Activated naive CD4-positive, alpha-beta T cell treated with anti-CD3 and anti-CD28 coated beads, Interleukin-2, amount 50 U/mL, for 24 hours (primary cell): ENCODE results near the gene CYTH4.

Experiments used
- H3K27ac Mint-ChIP-seq: one replicate; pipeline ENCODE4 v1.8.0; 2021; ENCODE audit warnings: mild to moderate bottlenecking, mixed read lengths
- H3K27me3 Mint-ChIP-seq: one replicate; pipeline ENCODE4 v1.8.0; 2021; ENCODE audit warnings: mixed read lengths
- H3K36me3 Mint-ChIP-seq: one replicate; pipeline ENCODE4 v1.8.0; 2021; ENCODE audit warnings: mixed read lengths
- H3K4me1 Mint-ChIP-seq: one replicate; pipeline ENCODE4 v1.8.0; 2021; ENCODE audit warnings: mixed read lengths
- H3K4me3 Mint-ChIP-seq: one replicate; pipeline ENCODE4 v1.8.0; 2021; ENCODE audit warnings: mild to moderate bottlenecking, mixed read lengths
- H3K9me3 Mint-ChIP-seq: one replicate; pipeline ENCODE4 v1.8.0; 2021; ENCODE audit warnings: mixed read lengths

The CYTH4 gene

GRCh38 chr22:37306494-37306829, 24.2 kb downstream of the CYTH4 start:
- Mint-ChIP-seq H3K4me1 (peaks cover 92% of the 10 kb centered on the region), H3K36me3 (peaks cover 11% of the 10 kb centered on the region), H3K9me3 (no peaks in the 10 kb centered on the region), H3K27ac (peak overlapping the region; percentile 89), H3K4me3 (peak overlapping the region; percentile 77), H3K27me3 (no peaks in the 10 kb centered on the region)

DNA sequence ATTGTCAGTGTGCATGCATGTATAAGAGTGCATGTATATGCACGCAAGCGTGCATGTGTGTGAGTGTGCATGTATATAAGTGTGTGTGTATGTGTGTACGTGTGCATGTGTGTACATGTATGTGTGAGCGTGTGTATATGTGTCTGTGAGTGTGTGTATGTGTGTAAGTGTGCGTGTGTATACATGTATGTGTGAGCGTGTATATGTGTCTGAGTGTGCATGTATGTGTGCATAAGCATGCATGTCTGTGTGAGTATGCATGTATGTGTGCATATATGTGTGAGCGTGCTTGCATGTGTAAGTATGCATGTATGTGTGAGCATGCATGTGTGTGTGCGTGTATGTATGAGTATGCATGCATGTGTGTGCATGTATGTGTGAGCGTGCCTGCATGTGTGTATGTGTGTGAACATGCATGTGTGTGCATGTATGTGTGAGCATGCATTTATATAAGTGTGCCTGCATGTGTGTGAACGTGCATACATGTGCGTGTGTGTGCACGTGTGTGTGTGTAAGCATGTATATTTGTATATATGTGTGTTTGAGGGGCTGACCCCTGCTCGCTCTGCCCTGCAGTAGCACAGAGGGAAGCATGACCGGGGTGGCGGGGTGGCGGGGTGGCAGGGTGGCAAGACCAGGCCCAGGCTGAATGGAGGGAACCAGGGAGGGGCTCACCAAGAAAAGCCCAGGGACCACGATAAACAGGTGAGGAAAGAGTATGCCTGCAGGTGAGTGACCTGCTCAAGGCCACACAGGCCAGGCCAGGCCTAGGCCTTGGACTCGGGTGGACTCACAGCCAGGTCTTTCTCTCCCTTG, 26.3 kb downstream of the CYTH4 start:
- H3K36me3 Mint-ChIP-seq, result peaks cover 6% of the 10 kb centered on the region
- peaks cover 91% of the 10 kb centered on the region for H3K4me1 Mint-ChIP-seq
- peak overlapping the region; percentile 77 for H3K4me3 Mint-ChIP-seq
- no peaks in the 10 kb centered on the region for H3K9me3 Mint-ChIP-seq
- no peaks in the 10 kb centered on the region for H3K27me3 Mint-ChIP-seq
- H3K27ac Mint-ChIP-seq, result peak overlapping the region; percentile 9

DNA sequence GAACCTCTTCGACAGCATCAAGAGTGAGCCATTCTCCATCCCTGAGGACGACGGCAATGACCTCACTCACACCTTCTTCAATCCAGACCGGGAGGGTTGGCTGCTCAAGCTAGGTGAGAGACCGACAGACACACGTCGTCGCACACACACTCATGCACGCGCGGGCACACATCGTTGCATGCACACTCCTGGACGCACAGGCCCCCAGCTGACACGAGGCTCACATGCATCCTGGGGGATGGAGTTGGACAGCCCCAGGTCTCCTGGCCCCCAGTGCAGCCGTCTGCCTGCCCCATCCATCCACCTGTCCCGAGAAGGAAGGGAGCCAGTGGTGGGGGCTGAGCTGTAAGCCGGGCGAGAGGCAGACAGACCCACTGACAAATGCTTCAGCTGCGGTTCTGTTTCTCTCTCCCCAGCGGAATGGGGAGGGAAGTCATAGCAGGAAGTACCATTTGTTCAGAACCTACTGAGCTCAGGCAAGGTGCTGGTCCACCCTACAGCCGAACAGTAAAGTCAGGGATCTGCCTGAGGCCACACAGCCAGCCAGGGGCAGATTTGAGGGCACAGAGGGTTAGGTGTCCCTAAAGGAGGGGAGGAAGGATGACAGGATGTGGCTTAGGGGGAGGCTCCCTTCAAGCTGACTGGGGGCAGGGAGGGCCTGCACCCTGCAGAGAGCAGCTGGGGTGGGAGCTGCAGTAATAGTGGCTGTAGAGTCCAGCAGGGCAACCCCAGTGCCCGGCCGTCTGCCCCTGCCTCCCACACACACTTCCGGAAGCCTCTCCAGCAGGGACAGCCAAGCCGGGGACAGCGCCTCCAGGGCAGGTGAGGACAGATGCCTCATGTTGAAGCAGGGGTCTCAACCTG, 27.1 kb downstream of the CYTH4 start:
- Mint-ChIP-seq H3K9me3 (no peaks in the 10 kb centered on the region), H3K36me3 (peaks cover 4% of the 10 kb centered on the region), H3K27me3 (no peaks in the 10 kb centered on the region), H3K4me3 (peak overlapping the region; percentile 70), H3K27ac (peak overlapping the region; percentile 87), H3K4me1 (peaks cover 89% of the 10 kb centered on the region)

DNA sequence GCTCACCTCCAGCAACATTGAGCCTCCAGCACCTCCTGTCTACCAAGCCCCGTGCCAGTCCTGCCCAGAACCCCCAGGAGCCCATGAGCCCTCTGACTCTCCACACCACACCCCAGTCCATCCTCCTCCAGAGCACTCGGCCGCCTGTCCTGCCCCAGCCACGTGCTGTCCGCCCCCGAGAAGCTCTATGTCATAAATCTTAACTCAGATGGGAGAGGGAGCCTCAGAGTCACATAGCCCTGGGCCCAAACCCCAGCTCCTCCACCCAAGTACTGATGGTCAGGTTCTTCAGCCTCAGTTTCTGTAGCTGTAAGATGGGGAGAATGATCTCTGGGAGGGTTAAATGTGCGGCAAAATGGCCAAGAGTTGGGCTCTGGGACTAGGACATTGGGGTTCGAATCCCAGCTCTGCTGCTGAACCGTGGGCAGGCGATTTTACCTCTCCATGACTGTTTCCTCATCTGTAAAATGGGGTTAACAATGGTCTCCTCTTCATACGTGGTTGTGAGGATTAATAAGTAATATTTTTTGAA, 27.8 kb downstream of the CYTH4 start:
- Mint-ChIP-seq H3K4me3 (peak overlapping the region; percentile 50), H3K4me1 (peaks cover 89% of the 10 kb centered on the region), H3K36me3 (peaks cover 4% of the 10 kb centered on the region), H3K27ac (peak overlapping the region; percentile 59), H3K27me3 (no peaks in the 10 kb centered on the region), H3K9me3 (no peaks in the 10 kb centered on the region)

- H3K4me3 Mint-ChIP-seq, result no peak overlapping the region
- H3K4me1 Mint-ChIP-seq, result peaks cover 85% of the 10 kb centered on the region
- H3K36me3 Mint-ChIP-seq, result peaks cover 4% of the 10 kb centered on the region
- no peaks in the 10 kb centered on the region for H3K9me3 Mint-ChIP-seq
- H3K27me3 Mint-ChIP-seq, result no peaks in the 10 kb centered on the region
- peak overlapping the region; percentile 59 for H3K27ac Mint-ChIP-seq
Observed at GRCh38 chr22:37310815-37311595, 28.7 kb downstream of the CYTH4 start.

- peaks cover 2% of the 10 kb centered on the region for H3K36me3 Mint-ChIP-seq
- no peak overlapping the region for H3K4me3 Mint-ChIP-seq
- no peak overlapping the region for H3K27ac Mint-ChIP-seq
- H3K4me1 Mint-ChIP-seq, result peaks cover 85% of the 10 kb centered on the region
- H3K9me3 Mint-ChIP-seq, result no peaks in the 10 kb centered on the region
- no peaks in the 10 kb centered on the region for H3K27me3 Mint-ChIP-seq
Observed at GRCh38 chr22:37311761-37312312, 29.5 kb downstream of the CYTH4 start.

GRCh38 chr22:37312549-37313183, 30.4 kb downstream of the CYTH4 start:
- H3K27ac Mint-ChIP-seq, result no peak overlapping the region
- peaks cover 2% of the 10 kb centered on the region for H3K36me3 Mint-ChIP-seq
- no peak overlapping the region for H3K4me3 Mint-ChIP-seq
- no peaks in the 10 kb centered on the region for H3K27me3 Mint-ChIP-seq
- H3K4me1 Mint-ChIP-seq, result peaks cover 81% of the 10 kb centered on the region
- no peaks in the 10 kb centered on the region for H3K9me3 Mint-ChIP-seq

GRCh38 chr22:37313376-37314314, 31.3 kb downstream of the CYTH4 start:
- H3K36me3 Mint-ChIP-seq, result peaks cover 2% of the 10 kb centered on the region
- peak overlapping the region; percentile 68 for H3K27ac Mint-ChIP-seq
- H3K4me1 Mint-ChIP-seq, result peaks cover 74% of the 10 kb centered on the region
- H3K9me3 Mint-ChIP-seq, result no peaks in the 10 kb centered on the region
- no peaks in the 10 kb centered on the region for H3K27me3 Mint-ChIP-seq
- no peak overlapping the region for H3K4me3 Mint-ChIP-seq

GRCh38 chr22:37314315-37315074, 32.2 kb downstream of the CYTH4 start:
- H3K36me3 Mint-ChIP-seq, result peaks cover 2% of the 10 kb centered on the region
- peak overlapping the region; percentile 74 for H3K27ac Mint-ChIP-seq
- H3K4me1 Mint-ChIP-seq, result peaks cover 65% of the 10 kb centered on the region
- no peak overlapping the region for H3K4me3 Mint-ChIP-seq
- no peaks in the 10 kb centered on the region for H3K27me3 Mint-ChIP-seq
- H3K9me3 Mint-ChIP-seq, result no peaks in the 10 kb centered on the region

DNA sequence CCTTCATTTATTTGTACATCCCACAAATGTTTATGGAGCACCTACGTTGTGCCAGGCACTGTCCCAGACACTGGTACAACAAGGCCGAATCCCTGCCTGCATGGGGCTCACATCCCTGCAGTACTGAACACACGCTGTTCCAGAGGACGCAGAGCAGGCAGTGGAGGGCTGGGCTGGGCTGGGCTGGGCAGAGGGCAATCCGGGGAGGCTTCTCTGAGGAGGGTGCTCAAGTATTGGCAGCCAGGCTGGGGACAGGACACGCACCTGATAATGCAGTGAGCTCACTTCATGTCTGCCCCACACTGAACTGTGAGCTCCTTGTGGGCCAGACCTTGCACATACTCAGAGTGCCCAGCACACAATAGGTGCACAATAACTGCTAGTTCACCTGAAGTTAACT, 34.1 kb downstream of the CYTH4 start:
- no peaks in the 10 kb centered on the region for H3K27me3 Mint-ChIP-seq

DNA sequence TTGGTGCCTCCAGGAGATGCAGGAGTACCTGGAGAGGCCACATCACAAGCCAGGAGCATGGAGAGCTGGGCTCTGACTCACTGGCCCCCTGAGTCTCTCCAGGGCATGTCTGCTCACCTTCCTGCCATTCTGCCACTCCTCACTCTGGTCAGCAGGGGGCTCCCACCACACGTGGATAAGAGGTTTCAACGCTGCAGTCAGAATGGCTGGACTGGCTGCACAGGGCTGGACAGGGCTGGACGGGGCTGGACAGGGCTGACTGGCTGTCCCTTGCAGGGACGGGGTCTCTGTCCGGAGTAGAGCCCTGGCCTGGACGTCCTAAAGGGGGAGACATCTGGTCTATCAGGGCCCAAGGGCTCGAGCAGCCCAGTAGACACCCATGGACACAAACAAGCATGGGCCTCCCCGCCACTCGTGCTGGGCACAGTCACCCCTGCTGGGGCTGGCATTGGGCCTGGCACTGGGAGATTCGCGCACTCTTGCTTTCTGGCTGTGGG, 34.6 kb downstream of the CYTH4 start:
- H3K4me3 Mint-ChIP-seq, result no peak overlapping the region
- peaks cover 47% of the 10 kb centered on the region for H3K4me1 Mint-ChIP-seq
- no peaks in the 10 kb centered on the region for H3K27me3 Mint-ChIP-seq
- H3K36me3 Mint-ChIP-seq, result peaks cover 2% of the 10 kb centered on the region
- no peaks in the 10 kb centered on the region for H3K9me3 Mint-ChIP-seq
- no peak overlapping the region for H3K27ac Mint-ChIP-seq

More for the DNA sequence above, 34.1 kb downstream of the CYTH4 start:
- H3K4me1 Mint-ChIP-seq, result peaks cover 47% of the 10 kb centered on the region
- H3K9me3 Mint-ChIP-seq, result no peaks in the 10 kb centered on the region
- no peak overlapping the region for H3K4me3 Mint-ChIP-seq
- no peak overlapping the region for H3K27ac Mint-ChIP-seq
- peaks cover 2% of the 10 kb centered on the region for H3K36me3 Mint-ChIP-seq

- Mint-ChIP-seq H3K36me3 (peaks cover 2% of the 10 kb centered on the region), H3K4me3 (no peak overlapping the region), H3K4me1 (peaks cover 40% of the 10 kb centered on the region), H3K27me3 (no peaks in the 10 kb centered on the region), H3K9me3 (no peaks in the 10 kb centered on the region), H3K27ac (peak overlapping the region; percentile 35)
Observed at GRCh38 chr22:37317698-37318210, 35.4 kb downstream of the CYTH4 start.
